UCSD-AML1 (cell line): Measurements from ENCODE around the gene IZUMO4.

Experiments used
- DNase-seq: peaks from one replicate; lab custom pipeline; 2025; ENCODE audit not compliant: unreplicated experiment; lab: John Stamatoyannopoulos, UW

Gene IZUMO4

GRCh38 chr19:2103045-2103707 lies 6.5 kb downstream of the IZUMO4 start:
- no peak for DNase-seq

- DNase-seq = no peak
Observed at GRCh38 chr19:2108251-2109016, 11.7 kb downstream of the IZUMO4 start.

- no peak for DNase-seq
Observed at GRCh38 chr19:2109046-2109864, 12.5 kb downstream of the IZUMO4 start.

GRCh38 chr19:2110822-2111221 lies 14.1 kb downstream of the IZUMO4 start:
- DNase-seq = no peak

- DNase-seq = no peak
Observed at GRCh38 chr19:2111425-2111824, 14.7 kb downstream of the IZUMO4 start.

DNA sequence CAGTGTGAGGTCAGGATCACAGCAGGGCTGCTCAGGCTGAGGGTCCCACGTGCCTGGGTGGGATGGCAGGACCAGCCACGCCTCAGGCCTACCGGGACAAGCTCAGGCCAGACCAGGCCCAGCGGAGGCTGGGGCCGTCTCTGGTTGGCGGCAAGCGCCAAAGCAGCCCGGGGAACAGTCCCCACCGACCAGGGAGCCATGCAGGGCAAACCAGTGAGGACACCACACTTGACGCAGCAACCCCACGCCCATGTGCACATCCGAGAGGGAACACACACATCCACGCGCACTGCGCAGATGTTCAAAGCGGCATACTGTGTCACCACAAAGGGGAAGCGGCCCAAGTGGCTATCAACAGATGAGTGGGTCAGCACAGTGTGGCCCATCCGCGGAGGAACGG lies 15.2 kb downstream of the IZUMO4 start:
- no peak for DNase-seq

- no peak for DNase-seq
Observed at GRCh38 chr19:2112516-2113320, 16.0 kb downstream of the IZUMO4 start.

GRCh38 chr19:2113439-2114211 lies 16.9 kb downstream of the IZUMO4 start:
- no peak for DNase-seq

- DNase-seq = no peak
Observed at GRCh38 chr19:2114218-2114617, 17.5 kb downstream of the IZUMO4 start.

GRCh38 chr19:2114821-2115220 lies 18.1 kb downstream of the IZUMO4 start:
- DNase-seq = no peak

GRCh38 chr19:2115324-2115723 lies 18.6 kb downstream of the IZUMO4 start:
- no peak for DNase-seq

DNA sequence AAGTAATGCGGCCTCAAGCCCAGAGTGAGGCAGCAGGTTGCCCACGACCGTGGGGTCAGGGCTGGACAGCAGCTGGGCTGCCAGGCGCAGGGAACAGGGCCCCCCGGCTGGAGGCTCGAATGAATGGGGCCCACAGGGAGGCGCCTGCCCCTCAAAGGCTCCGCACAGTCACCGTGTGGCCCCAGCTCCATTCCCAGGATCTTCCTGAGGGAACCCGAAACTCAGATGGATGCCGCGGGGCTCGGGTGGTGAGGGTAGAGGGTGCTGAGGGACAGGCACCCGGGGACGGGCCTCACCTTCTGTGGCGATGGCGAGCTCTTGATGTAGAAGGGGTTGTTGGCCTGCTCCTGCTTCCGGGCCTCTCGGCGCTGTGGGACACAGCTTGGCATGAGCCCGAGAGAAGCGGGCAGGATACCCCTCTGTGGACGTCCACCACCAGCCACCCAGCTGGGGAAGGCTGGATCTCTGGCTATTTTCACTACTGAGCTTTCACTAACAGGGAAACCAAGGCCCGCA lies 19.3 kb downstream of the IZUMO4 start:
- DNase-seq = no peak

DNA sequence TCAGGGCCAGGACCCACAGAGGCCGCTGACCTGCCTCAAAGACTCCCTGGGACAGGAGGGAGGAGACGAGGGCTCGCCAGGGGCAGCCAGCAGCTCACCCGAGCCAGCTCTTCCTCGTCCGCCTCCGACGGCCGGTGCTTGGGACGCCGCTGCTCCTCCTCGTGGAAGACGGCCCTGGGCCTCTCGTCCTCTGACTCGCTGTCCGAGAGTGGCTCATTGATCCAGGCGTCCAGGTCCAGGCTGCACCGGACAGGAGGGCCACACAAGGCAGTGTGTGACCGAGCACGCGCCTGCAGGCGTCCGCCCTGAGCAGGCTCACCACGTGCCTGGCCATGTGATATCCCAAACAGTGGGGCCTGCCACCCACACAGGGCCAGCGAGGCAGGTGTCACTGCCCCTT lies 19.8 kb downstream of the IZUMO4 start:
- no peak for DNase-seq

- no peak for DNase-seq
Observed at GRCh38 chr19:2117215-2117960, 20.7 kb downstream of the IZUMO4 start.

GRCh38 chr19:2118438-2118837 lies 21.7 kb downstream of the IZUMO4 start:
- DNase-seq = no peak

- no peak for DNase-seq
Observed at GRCh38 chr19:2119921-2120785, 23.4 kb downstream of the IZUMO4 start.

GRCh38 chr19:2120821-2121220 lies 24.1 kb downstream of the IZUMO4 start:
- DNase-seq = no peak

- DNase-seq = no peak
Observed at GRCh38 chr19:2121416-2122051, 24.8 kb downstream of the IZUMO4 start.
